ENCODE results near the gene ZFP2.
A peak's percentile ranks its signal among the peaks of the same experiment; 100 is the strongest.
"Not testable (repeated sequence)": the region's sequence is repeated elsewhere in the genome, so short reads cannot be mapped to it uniquely, and the experiment has no call there.

The ZFP2 gene

DNA sequence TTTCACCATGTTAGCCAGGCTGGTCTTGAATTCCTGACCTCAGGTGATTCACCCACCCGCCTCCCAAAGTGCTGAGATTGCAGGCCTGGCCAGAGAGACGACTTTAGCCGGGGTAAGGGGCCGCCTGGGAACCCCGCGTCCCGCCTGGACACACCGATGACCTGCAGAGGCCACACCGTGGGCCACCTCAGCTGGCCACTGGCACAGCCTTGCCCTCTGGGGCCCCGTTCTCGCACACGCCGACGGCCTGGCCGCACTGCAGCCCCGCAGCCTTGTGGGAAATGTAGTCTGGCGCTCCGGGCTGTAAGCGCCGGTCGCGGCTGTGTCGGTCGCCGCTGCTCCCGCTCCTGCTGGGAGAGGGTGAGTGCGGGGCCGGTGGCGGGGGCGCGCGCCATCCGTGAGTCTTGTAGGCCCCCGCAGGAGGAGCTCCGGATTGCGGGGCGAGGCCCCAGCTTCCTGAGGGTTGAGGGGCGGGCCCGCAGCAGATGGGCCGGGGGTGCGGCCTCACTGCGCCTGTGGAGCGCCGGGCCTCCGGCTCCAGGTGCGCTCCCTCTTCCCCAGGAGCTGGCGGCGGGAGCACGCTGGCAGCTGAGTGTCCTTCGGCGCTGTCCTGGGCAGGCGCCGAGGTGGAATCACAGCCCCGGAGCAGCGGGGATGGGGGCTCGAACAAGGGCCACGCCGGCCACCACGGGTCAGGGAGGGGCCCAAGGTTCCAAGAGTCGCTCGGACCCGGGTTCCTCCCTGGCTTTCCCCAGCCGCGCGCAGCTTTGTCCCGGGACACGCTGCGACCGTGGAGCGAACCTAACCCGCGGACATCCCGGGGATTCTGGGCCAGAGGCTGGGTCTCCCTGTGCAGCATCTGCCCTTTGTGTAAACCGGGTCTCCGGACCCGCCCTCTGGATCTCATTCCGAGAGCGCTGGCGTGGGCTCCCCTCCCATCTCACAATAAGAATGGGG is at the start of gene ZFP2:
Gene ZFP2 (plus strand): TSS at position 299 of the 957 bp plus-strand sequence. CDS start 35,401 bp downstream, outside the sequence.
- peak; percentile 1 for DNase-seq (ENCODE audit: low spot score)

DNA sequence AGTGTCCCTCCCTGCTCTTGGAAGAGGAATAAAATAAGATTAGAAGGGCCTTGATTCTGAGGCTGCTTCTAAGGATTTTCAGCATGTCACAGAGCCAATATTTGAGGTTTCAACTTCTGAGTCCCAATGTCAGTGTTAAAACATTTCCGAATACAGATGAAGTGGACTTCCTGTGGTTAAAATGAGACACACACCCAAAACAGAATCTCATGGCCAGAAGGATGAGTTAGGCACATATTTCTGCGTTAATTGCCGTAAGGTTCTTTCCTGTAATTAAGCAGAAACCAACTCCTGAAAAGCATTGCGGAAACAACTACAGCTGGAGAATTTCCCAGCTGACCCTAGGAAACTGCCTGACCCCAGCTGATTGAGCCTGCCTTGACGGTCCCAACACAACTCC is 46.4 kb upstream of the ZFP2 start:
- DNase-seq (ENCODE audit: low spot score), result no peak

DNA sequence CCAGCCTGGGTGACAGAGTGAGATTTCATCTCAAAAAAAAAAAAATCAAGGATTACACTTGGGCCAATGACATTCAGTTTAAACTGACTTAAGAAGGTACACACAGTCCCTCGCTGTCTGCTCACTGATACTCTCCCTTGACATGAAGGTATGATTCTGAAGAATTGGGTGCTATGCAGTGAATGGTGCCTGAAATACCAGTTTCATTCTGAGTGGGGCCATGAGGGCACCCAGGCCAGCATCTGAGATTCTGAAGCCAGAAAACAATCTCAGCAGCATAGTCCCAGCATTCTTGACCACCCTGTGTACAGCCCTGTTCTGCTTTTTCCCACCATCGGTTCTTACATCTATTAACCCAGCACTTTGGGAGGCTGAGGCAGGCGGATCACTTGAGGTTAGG is 43.8 kb upstream of the ZFP2 start:
- no peak for DNase-seq (ENCODE audit: low spot score)

DNA sequence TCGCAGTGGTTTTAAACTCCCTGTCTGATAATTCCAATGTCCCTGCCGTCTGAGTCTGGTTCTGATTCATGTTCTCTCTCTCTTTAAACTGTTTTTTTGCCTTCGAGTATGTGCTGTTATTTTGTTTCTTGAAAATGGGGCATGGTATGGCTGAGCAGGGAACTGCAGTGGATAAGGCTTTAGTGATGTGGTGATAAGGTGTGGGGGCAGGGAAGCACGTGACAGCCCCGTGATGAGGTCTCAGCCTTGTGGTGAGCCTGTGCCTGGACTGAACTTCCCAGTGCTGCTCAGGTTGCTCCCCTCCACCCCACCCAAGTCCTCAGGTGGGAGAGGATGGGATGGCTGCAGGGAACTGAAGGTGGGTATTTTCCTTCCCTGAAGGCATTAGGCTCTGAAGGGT is 41.4 kb upstream of the ZFP2 start:
- no peak for DNase-seq (ENCODE audit: low spot score)

DNA sequence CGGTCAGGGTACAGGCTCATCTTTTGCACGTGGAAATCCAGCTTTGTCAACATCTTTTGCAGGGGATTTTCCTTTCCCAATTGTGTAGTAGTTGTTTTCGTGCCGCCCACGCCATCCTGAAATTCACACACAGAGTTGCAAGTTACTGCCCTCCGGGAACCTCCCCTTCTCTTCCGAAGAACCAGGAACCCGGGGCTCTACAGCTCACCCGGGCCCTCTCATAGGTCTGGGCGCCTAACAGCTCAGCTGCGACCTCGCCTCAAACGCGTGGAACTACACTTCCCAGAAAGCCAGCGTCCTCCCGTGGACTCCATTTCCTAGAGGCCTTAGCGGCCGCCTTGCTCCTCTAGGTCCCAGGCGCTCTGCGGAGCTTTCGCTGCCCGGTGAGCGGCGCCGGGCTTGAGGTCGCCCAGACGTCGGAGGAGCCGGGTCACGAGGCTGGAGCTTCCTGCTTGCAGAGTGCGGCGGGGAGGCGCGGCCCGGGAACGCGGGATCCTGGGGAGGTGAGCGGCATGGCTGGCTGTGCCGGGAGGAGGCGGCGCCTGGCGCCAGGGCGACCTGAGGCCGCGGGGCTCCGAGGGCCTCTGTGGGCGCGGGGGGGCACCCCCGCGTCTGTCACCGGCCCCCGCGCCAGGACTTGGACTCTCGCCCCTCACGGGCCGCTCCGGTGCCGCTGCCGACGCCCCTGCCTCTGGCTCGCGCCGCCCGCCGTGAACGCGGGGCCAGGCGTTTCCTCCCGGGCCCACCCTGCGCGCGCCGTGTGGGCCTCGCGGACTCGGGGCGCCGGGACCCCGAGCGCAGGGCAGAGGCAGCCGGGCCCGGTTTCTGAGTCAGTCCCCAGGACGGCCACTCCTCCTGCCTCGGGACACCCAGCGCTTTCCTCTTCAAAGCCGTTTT is 35.8 kb upstream of the ZFP2 start, which contains the start of gene ZNF354B:
Gene ZNF354B (plus strand): TSS at position 329 of the 897 bp plus-strand sequence. CDS start 1,095 bp downstream, outside the sequence.
- DNase-seq (ENCODE audit: low spot score), result peak; percentile 88

DNA sequence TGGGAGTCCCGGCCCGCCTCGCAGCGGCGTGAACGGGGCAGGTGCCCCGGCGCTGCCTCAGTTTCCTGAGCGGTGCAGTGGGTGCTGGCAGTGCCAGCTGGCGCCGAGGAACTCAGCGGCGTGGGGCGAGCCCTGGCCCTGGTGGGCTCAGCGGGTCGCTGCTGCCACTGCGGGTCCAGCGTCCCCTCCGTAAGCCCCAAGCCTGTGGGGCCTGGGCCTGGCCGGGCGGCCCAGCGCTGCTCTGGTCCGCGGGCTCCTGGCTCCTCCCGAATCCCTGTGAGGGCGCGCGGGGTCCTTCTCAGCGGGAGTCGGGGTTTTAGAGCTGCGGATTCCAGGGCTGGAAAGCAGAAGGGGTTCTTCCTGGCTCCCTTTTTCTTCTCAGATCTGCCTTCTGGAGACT is 35.1 kb upstream of the ZFP2 start:
- not testable (repeated sequence) for DNase-seq (ENCODE audit: low spot score)

DNA sequence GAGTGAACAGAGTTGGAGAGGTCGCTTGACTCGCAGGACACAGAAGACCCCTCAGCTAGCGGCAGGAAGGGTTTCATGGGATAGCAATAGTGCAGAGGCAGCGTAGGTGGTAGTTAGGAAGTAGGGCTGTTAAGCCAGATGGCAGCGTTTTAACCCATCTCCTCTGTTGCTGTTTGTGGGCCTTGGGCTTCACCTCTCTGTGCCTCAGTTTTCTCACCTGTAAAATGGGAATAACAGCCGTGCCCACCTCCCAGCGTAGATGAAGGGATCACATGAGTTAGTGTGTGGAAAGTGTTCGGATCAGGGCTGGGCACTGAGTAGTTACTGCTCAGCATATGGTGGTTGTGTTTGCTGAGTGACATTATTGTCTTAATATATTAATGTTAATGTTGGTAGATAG is 34.1 kb upstream of the ZFP2 start:
- DNase-seq (ENCODE audit: low spot score), result no peak

DNA sequence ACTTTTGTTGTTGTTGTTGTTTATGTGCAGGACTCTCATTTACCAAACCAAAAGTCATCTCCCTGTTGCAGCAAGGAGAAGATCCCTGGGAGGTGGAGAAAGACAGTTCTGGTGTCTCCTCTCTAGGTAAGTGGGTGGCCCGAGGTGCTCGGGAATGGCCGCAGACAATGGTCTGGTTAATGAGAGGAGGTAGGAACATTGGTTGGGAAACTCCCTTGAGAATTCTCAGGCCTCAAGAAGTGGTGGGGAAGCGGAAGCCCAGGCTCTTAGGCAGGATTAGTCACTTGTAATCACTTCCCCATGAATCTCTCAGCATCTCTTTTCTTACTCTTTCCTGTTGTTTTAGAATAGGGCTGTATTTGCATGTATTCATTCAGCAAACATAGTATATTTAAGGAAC is 28.8 kb upstream of the ZFP2 start:
- DNase-seq (ENCODE audit: low spot score), result no peak

DNA sequence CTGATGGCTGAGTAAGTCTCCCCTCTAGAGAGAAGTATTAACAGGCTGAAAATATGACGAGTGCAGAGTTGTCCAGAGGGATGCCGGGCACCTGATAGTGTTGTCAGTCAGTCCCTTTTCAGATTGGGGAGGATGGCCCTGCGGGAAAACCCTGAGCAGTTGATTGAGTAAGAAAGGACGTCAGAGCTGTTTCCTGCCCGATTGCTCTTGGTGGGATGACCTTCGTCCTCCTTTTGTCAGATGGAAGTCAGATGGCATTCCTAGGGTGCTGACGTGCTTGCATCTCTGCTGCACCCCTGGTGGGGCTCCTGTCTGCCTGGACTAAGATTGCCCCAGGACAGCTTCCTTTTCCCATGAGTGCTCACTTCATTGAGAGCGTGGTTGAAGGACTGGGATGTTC is 26.1 kb upstream of the ZFP2 start:
- no peak for DNase-seq (ENCODE audit: low spot score)

DNA sequence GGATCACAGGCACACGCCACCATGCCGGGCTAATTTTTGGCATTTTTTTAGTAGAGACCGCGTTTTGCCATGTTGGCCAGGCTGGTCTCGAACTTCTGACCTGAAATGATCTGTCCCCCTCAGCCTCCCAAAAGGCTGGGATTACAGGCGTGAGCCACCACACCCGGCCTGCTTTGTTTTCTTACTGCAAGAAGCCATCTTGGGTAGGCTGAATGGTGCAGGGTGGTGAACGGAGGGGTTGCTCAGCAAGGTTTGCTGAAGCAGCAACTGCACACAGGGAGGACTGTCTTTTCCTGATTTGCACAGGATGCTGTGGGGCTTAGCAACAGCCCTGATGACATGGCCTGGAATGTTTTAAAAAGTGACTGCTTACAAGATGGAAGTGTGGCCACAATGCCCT is 25.3 kb upstream of the ZFP2 start:
- DNase-seq (ENCODE audit: low spot score), result no peak

DNA sequence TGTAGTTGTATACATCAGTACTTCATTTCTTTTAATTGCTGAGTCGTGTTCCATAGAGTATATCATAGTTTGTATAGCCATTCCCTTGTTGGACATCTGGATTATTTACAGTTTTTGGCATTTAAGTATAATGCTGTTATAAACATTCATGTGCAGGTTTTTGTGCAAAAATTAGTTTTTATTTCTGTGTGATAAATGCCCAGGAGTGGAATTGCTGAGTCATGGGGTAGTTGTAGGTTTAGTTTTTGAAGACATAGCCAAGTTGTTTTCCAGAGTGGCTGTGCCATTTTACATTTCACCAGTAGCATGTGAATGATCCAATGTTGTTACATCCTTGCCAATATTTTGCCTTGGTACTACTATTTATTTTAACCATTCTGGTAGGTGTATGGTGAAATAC is 23.4 kb upstream of the ZFP2 start:
- no peak for DNase-seq (ENCODE audit: low spot score)

DNA sequence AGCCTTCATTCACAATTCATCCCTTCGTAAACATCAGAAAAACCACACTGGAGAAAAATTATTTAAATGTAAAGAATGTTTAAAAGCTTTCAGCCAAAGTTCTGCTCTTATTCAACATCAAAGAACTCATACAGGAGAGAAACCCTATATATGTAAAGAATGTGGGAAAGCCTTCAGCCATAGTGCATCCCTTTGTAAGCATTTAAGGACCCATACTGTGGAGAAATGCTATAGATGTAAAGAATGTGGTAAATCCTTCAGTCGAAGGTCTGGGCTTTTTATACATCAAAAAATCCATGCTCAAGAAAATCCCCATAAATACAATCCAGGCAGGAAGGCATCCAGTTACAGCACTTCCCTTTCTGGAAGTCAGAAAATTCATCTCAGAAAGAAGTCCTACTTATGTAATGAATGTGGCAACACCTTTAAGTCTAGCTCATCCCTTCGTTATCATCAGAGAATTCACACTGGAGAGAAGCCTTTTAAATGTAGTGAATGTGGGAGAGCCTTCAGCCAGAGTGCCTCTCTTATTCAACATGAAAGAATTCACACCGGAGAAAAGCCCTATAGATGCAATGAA is 12.5 kb upstream of the ZFP2 start:
- not testable (repeated sequence) for DNase-seq (ENCODE audit: low spot score)

DNA sequence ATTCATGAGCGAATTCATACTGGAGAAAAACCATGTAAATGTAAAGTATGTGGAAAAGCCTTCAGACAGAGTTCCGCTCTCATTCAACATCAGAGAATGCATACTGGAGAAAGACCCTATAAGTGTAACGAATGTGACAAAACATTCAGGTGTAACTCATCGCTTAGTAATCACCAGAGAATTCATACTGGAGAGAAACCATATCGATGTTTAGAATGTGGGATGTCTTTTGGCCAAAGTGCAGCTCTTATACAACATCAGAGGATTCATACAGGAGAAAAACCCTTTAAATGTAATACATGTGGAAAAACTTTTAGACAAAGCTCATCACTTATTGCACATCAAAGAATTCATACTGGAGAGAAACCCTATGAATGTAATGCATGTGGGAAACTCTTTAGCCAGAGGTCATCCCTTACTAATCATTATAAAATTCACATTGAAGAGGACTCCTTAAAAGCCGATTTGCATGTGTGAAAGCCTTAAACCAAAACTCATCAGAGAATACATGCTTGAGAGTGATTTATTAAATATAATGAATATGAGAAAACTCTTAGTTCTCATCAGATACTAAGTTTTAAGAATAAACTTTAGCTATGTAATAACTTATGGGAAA is 11.8 kb upstream of the ZFP2 start:
- no peak for DNase-seq (ENCODE audit: low spot score)

DNA sequence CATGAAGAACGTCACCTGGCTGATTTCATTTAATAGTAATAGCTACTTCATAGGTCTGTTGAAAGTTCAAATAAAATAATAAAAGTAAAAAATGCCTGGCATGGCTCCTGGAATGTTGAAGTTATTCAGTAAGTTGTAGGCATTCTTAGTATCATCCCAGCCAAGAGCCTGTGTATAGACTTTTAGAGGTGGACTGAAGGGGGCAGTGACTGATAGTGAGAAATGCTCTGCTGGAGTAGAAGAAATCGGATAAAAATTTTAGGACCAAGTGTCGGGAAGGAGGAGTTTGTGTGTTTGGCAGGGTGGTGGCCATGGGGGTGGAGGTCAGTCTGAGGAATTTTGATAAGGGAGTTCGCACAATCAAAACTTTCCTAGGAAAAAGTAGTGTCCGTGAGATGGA is 3.6 kb downstream of the ZFP2 start:
- no peak for DNase-seq (ENCODE audit: low spot score)

DNA sequence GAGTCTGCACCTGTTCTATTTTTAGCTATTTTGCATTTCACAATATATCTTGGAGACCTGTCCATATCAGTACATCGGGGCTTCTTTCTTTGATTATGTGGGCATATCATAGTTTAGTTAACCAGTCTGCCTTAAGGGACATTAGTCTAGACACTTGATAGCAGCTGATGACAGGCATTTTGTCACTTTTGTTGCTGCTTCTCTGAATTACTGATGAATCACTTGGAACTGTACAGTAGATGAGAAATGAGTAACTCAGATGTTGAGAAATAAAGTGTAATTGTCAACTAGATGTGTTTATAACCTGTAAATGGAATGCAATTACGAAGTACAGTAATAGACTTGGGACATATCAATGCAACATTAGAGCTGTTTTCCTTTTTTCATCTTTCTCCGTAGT is 7.1 kb downstream of the ZFP2 start:
- no peak for DNase-seq (ENCODE audit: low spot score)

DNA sequence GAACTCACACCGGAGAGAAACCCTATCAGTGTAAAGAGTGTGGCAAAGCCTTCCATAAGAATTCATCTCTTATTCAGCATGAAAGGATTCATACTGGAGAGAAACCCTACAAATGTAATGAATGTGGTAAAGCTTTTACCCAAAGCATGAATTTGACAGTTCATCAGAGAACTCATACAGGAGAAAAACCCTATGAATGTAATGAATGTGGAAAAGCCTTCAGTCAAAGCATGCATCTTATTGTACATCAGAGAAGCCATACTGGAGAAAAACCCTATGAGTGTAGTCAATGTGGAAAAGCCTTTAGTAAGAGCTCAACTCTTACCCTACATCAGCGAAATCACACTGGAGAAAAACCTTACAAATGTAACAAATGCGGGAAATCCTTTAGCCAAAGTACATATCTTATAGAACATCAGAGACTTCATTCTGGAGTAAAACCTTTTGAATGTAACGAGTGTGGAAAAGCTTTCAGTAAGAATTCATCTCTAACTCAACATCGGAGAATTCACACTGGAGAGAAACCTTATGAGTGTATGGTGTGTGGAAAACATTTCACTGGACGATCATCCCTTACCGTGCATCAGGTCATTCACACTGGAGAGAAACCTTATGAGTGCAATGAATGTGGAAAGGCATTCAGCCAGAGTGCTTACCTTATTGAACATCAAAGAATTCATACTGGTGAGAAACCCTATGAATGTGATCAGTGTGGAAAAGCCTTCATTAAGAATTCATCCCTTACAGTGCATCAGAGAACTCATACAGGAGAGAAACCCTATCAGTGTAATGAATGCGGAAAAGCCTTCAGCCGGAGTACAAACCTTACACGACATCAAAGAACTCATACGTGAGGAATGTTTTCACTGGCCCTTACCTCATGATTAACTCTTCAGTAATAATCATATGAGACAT is 36.4 kb downstream of the ZFP2 start:
- DNase-seq (ENCODE audit: low spot score), result no peak

DNA sequence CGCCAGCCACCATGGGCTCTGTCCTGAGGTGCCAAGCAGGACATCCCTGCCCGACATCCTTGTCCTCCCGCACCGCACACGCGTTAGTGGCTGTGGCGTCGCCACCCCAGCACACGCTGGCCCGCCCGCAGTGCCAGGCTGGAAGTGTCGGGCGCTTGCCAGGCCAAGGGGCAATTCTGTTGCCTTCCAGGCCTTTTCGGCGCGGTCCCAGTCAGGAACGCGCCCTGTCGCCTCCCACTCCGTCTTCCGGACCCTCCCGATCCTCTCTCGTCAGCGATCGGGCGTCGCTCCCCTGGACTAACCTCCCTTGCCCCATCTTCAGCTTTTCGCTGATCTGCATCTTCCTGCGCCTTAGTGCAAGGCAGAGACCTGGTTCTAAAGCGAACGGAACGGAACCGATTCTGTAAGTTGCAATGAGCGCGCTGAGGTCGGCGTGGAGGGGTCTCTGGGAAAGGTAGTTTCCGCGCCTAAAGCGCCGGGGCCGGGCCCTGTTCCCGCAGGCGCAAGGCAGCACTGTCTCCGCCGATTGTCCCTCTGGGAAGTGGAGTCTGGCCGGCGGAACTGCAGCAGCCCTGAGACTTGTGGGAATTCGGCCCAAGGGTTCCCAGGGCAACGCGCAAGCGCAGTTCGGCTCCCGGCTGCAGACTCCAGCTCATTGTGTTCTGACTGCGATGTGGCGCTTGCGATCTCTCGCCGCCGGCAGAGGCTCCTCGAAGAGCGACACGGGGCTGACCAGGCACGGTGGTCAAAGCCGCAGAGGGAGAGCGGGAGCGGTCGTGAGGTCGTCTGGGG is 45.1 kb downstream of the ZFP2 start, which contains the start of gene ZNF454:
Gene ZNF454 (plus strand): TSS at position 630 of the 792 bp plus-strand sequence. CDS start 1,594 bp downstream, outside the sequence.
- DNase-seq (ENCODE audit: low spot score), result no peak

DNA sequence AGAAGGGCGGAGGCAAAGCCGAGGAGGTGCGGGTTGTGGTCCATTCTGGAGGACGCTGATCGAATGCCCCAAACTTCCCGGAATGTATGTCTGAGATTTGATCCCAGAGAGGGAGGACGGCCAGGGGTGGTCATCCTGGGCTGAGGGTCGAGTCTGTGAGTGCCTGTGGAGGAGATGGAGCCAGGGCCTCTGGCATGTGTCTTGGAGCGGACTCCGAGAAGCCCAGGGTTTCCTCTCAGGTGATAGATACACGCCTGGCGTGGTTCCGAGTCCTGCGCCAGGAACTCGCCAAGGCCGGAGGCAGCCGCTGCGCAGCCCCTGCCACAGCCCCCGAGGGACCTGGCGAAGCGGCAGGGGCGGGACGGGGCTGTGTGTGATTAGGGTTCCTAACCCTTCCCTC is 45.6 kb downstream of the ZFP2 start:
- no peak for DNase-seq (ENCODE audit: low spot score)

DNA sequence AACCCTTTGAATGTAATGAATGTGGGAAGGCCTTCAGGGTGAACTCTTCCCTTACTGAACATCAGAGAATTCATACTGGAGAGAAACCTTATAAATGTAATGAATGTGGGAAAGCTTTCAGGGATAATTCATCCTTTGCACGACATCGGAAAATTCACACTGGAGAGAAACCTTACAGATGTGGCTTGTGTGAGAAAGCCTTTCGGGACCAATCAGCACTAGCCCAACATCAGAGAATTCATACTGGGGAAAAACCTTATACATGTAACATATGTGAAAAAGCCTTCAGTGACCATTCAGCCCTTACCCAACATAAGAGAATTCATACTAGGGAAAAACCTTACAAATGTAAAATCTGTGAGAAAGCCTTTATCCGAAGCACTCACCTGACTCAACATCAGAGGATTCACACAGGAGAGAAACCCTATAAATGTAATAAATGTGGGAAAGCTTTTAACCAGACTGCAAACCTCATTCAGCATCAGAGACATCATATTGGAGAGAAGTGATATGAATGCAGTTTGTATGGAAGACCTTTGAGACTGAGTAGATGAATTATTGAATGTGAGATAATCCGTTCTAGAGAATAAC is 69.8 kb downstream of the ZFP2 start:
- DNase-seq (ENCODE audit: low spot score), result no peak

Data from CD4-positive, alpha-beta T cell treated with Interleukin-15 for 4 hours (primary cell).